Kidney (tissue), 14 donors: Measurements from ENCODE around the gene GRAP2. TPM values are rescaled to one million over a fixed set of nuclear protein-coding genes. Genes with fewer than 3 reads are reported as not detected.

Source experiments
- DNase-seq, 5 donors: peaks; one replicate each; pipeline ENCODE4 v3.0.0-alpha.2; 2013 to 2020
- FAIRE-seq: peaks from 2 replicates; lab custom pipeline; 2012; peaks lifted over from hg19 to GRCh38; lab: Jason Lieb, UNC
- H3K27ac ChIP-seq, 2 donors: one replicate each; pipeline ENCODE4 v1.7.0; 2013; ENCODE audit warnings: low read depth in 2 of 2, low read length in 2 of 2, inconsistent platforms in 1 of 2
- H3K27me3 ChIP-seq: one replicate; pipeline ENCODE4 v1.7.1; 2013; ENCODE audit warnings: low read length, inconsistent platforms; ENCODE audit not compliant: control insufficient read depth, insufficient read depth
- H3K36me3 ChIP-seq, 3 donors: one replicate each; pipeline versions ENCODE4 v1.7.0 to v1.7.1; 2013; ENCODE audit warnings: low read length in 3 of 3, control low read depth in 1 of 3, inconsistent platforms in 1 of 3; ENCODE audit not compliant: insufficient read depth in 3 of 3, control insufficient read depth in 2 of 3
- H3K4me1 ChIP-seq, 3 donors: one replicate each; pipeline versions ENCODE4 v1.7.0 to v1.7.1; 2013; ENCODE audit warnings: low read length in 3 of 3, inconsistent platforms in 1 of 3, low read depth in 1 of 3; ENCODE audit not compliant: control insufficient read depth in 2 of 3, insufficient read depth in 2 of 3
- H3K4me3 ChIP-seq, 3 donors: one replicate each; pipeline versions ENCODE4 v1.7.0 to v1.8.1; 2013; ENCODE audit warnings: low read length in 3 of 3, control low read depth in 1 of 3, inconsistent platforms in 1 of 3
- H3K9ac ChIP-seq, 3 donors: one replicate each; pipeline versions ENCODE4 v1.7.0 to v1.7.1; 2013; ENCODE audit warnings: low read length in 3 of 3, control low read depth in 1 of 3, inconsistent platforms in 1 of 3
- H3K9me3 ChIP-seq, 3 donors: one replicate each; pipeline versions ENCODE4 v1.7.0 to v1.7.1; 2013; ENCODE audit warnings: low read length in 3 of 3, control low read depth in 1 of 3, inconsistent platforms in 1 of 3; ENCODE audit not compliant: control insufficient read depth in 2 of 3, insufficient read depth in 1 of 3
- CTCF ChIP-seq: IDR thresholded peaks from 3 replicates; pipeline ENCODE4 v1.5.1; 2012; ENCODE audit warnings: mild to moderate bottlenecking, moderate library complexity, borderline replicate concordance; ENCODE audit not compliant: insufficient read depth; ENCODE audit errors: extremely low read depth
- intact Hi-C: fragments of 100-400 bp; cut with DNase I; formaldehyde crosslinking; loops from one replicate; pipeline ENCODE4 v1.11.1; 2022
- polyA plus RNA-seq: library from polyadenylated mRNA; stranded (reverse); fragments of 350-450 nt; fragmentation: Illumina TruSeq; extraction: RNeasy Lipid Tissue Mini Kit (QIAGEN cat#74804); gene quantifications from one replicate; pipeline ENCODE4 v1.2.3, GENCODE V29; 2014; ENCODE audit warnings: low read depth, low replicate concordance; ENCODE audit not compliant: insufficient read depth
- total RNA-seq: library from RNA; stranded (reverse); fragmentation: NEBNext Ultra II Directional; extraction: Animal tissue kit (Norgen Biotek cat#: 25700); gene quantifications from one replicate; pipeline ENCODE4 v1.2.1, GENCODE V29; 2021
- donor health status: control.
- donor health status: control.
- donor health status: control.
- donor health status: control.
- donor health status: control.
- donor health status: DM: yes; HTN: yes; CAD: no.
- donor health status: Normal renal cell carcinoma (clear cell type).

The GRAP2 gene
- total and polyA plus RNA-seq, 2 donors from 2014 or later: 0.73 to 9.7 TPM

DNA sequence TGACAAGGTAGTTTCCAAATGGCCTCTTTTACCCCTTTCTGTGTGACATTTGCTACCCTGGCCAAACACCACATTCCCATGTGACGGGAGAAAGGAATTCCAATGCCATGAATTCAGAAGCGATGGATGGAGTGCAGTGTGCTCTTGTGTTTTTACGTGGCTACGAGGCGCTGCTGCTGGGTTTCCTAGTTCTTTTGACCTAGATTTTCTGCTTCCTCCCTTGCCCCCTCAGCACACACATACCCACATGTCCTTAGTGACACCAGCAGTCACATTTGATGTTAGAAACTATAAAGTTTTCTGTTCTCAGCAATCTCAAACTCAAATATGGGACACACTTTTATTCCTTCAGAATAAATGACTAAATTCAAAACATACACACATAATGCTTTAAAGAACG is 51.5 kb downstream of the GRAP2 start:
- Histone ChIP-seq H3K4me1 (no peaks in the 10 kb centered on the region), H3K9ac (no peak overlapping the region), H3K36me3 (no peaks in the 10 kb centered on the region), H3K9me3 (no peaks in the 10 kb centered on the region), H3K4me3 (no peak overlapping the region), H3K27ac (no peak overlapping the region), H3K27me3 (no peaks in the 10 kb centered on the region)
- DNase-seq: no peak
- intact Hi-C loops: no loop called here
- no peak for FAIRE-seq
- no peak for TF ChIP-seq CTCF

GRCh38 chr22:39953101-39953500 is 52.2 kb downstream of the GRAP2 start:
- H3K27ac ChIP-seq: no peak overlapping the region
- intact Hi-C loops: no loop called here
- no peak overlapping the region for H3K9ac ChIP-seq
- FAIRE-seq (no peak), DNase-seq (no peak)
- no peak overlapping the region for H3K4me3 ChIP-seq
- no peaks in the 10 kb centered on the region for H3K27me3 ChIP-seq
- no peak for TF ChIP-seq CTCF
- no peaks in the 10 kb centered on the region for H3K36me3 ChIP-seq
- H3K4me1 ChIP-seq: no peaks in the 10 kb centered on the region
- no peaks in the 10 kb centered on the region for H3K9me3 ChIP-seq

GRCh38 chr22:39954584-39955055 is 53.7 kb downstream of the GRAP2 start:
- Histone ChIP-seq H3K36me3 (no peaks in the 10 kb centered on the region), H3K9ac (no peak overlapping the region), H3K9me3 (no peaks in the 10 kb centered on the region), H3K27me3 (no peaks in the 10 kb centered on the region), H3K4me3 (no peak overlapping the region), H3K27ac (no peak overlapping the region), H3K4me1 (peaks cover 0 to under 1% (median 0%) of the 10 kb centered on the region in 3 donors)
- no peak for FAIRE-seq
- intact Hi-C loops: no loop called here
- TF ChIP-seq CTCF: no peak
- peak in 2 of 5 donors; percentile 59 to 85 for DNase-seq

- Histone ChIP-seq H3K27me3 (no peaks in the 10 kb centered on the region), H3K9me3 (no peaks in the 10 kb centered on the region), H3K4me3 (no peak overlapping the region), H3K27ac (no peak overlapping the region), H3K4me1 (peaks cover 0 to 2% (median 0%) of the 10 kb centered on the region in 3 donors), H3K9ac (no peak overlapping the region), H3K36me3 (no peaks in the 10 kb centered on the region)
- FAIRE-seq: no peak
- DNase-seq: no peak
- intact Hi-C loops: no loop called here
- no peak for TF ChIP-seq CTCF
These were observed 54.8 kb downstream of the GRAP2 start for GRCh38 chr22:39955675-39956074.
